Lower lobe of right lung (tissue), 2 donors: ENCODE measurements around the gene MARCHF3. TPM values are rescaled to one million over a fixed set of nuclear protein-coding genes. Genes with fewer than 3 reads are reported as not detected.
A peak's percentile ranks its signal among the peaks of the same experiment; 100 is the strongest.
"Not testable (repeated sequence)": the region's sequence is repeated elsewhere in the genome, so short reads cannot be mapped to it uniquely, and the experiment has no call there.

Experiments
- ATAC-seq, 2 donors: fragments of 200-7000 bp; cut with Tn5 transposase; one replicate each; pipeline ENCODE4 v1.9.1; 2020 to 2022; ENCODE audit warnings: mild to moderate bottlenecking in 2 of 2, moderate library complexity in 2 of 2
- DNase-seq: peaks from one replicate; pipeline ENCODE4 v3.0.0-alpha.2; 2020
- H3K27ac ChIP-seq: fragments of 200-600 bp; one replicate; pipeline ENCODE4 v1.8.0; 2022
- H3K27me3 ChIP-seq: fragments of 200-600 bp; one replicate; pipeline ENCODE4 v1.8.0; 2022; ENCODE audit warnings: low read depth
- H3K36me3 ChIP-seq: fragments of 200-600 bp; one replicate; pipeline ENCODE4 v1.8.0; 2022; ENCODE audit warnings: mild to moderate bottlenecking
- H3K4me1 ChIP-seq: fragments of 200-600 bp; one replicate; pipeline ENCODE4 v1.8.0; 2022
- H3K4me3 ChIP-seq: fragments of 200-600 bp; one replicate; pipeline ENCODE4 v1.8.0; 2022; ENCODE audit warnings: mild to moderate bottlenecking
- H3K9me3 ChIP-seq: fragments of 200-600 bp; one replicate; pipeline ENCODE4 v1.8.0; 2022
- CTCF ChIP-seq: fragments of 200-600 bp; IDR thresholded peaks from one replicate; pipeline ENCODE4 v1.8.0; 2022; ENCODE audit warnings: antibody characterized with exemption, mild to moderate bottlenecking
- intact Hi-C: fragments of 100-400 bp; cut with DNase I; formaldehyde crosslinking; loops from one replicate; pipeline ENCODE4 v1.11.0; 2022
- total RNA-seq: library from RNA; stranded (reverse); fragmentation: NEBNext Ultra II Directional; extraction: Animal tissue kit (Norgen Biotek cat#: 25700); gene quantifications from one replicate; pipeline ENCODE4 v1.2.1, GENCODE V29; 2021
- donor health status: DM: no; HTN: yes; CAD: no; lungs with severe emphysema.

Gene MARCHF3
- total RNA-seq, 1 donor from 2014 or later, result 14.3 TPM

- Histone ChIP-seq H3K27me3 (no peaks in the 10 kb centered on the region), H3K27ac (no peak overlapping the region), H3K36me3 (no peaks in the 10 kb centered on the region), H3K9me3 (no peaks in the 10 kb centered on the region), H3K4me1 (peaks cover 23% of the 10 kb centered on the region), H3K4me3 (no peak overlapping the region)
- ATAC-seq (peak; percentile 29 to 53), DNase-seq (no peak)
- TF ChIP-seq CTCF, result no peak
- intact Hi-C loops, result no loop called here
Observed at GRCh38 chr5:126914801-126915436, 115.4 kb downstream of the MARCHF3 start.

GRCh38 chr5:126912616-126913200, 117.7 kb downstream of the MARCHF3 start:
- intact Hi-C loops, result no loop called here
- H3K27ac ChIP-seq, result no peak overlapping the region
- no peak for ATAC-seq
- H3K4me3 ChIP-seq, result no peak overlapping the region
- H3K36me3 ChIP-seq, result no peaks in the 10 kb centered on the region
- H3K4me1 ChIP-seq, result peaks cover 2% of the 10 kb centered on the region
- no peak for TF ChIP-seq CTCF
- no peaks in the 10 kb centered on the region for H3K27me3 ChIP-seq
- DNase-seq, result no peak
- no peaks in the 10 kb centered on the region for H3K9me3 ChIP-seq

- Histone ChIP-seq H3K4me3 (no peak overlapping the region), H3K36me3 (no peaks in the 10 kb centered on the region), H3K4me1 (no peaks in the 10 kb centered on the region), H3K27ac (no peak overlapping the region), H3K9me3 (no peaks in the 10 kb centered on the region), H3K27me3 (no peaks in the 10 kb centered on the region)
- intact Hi-C loops, result no loop called here
- ATAC-seq, result no peak
- no peak for DNase-seq
- TF ChIP-seq CTCF, result no peak
Observed at GRCh38 chr5:126911986-126912385, 118.4 kb downstream of the MARCHF3 start.

- DNase-seq, result no peak
- H3K4me1 ChIP-seq, result no peaks in the 10 kb centered on the region
- intact Hi-C loops, result no loop called here
- no peak for TF ChIP-seq CTCF
- no peaks in the 10 kb centered on the region for H3K27me3 ChIP-seq
- H3K36me3 ChIP-seq, result no peaks in the 10 kb centered on the region
- no peak for ATAC-seq
- no peak overlapping the region for H3K27ac ChIP-seq
- H3K9me3 ChIP-seq, result no peaks in the 10 kb centered on the region
- H3K4me3 ChIP-seq, result no peak overlapping the region
Observed at GRCh38 chr5:126909856-126910255, 120.5 kb downstream of the MARCHF3 start.

- ATAC-seq, H3K27ac ChIP-seq, DNase-seq, intact Hi-C loops, H3K36me3 ChIP-seq, H3K4me1 ChIP-seq, H3K27me3 ChIP-seq, H3K4me3 ChIP-seq, H3K9me3 ChIP-seq: not testable (repeated sequence)
Observed at GRCh38 chr5:126904407-126904806, 126.0 kb downstream of the MARCHF3 start.

GRCh38 chr5:126900796-126901195, 129.6 kb downstream of the MARCHF3 start:
- Histone ChIP-seq H3K4me1 (no peaks in the 10 kb centered on the region), H3K27me3 (no peaks in the 10 kb centered on the region), H3K36me3 (no peaks in the 10 kb centered on the region), H3K9me3 (no peaks in the 10 kb centered on the region), H3K27ac (no peak overlapping the region), H3K4me3 (no peak overlapping the region)
- DNase-seq (no peak), ATAC-seq (no peak)
- no peak for TF ChIP-seq CTCF
- intact Hi-C loops, result no loop called here
